ENCODE results near the gene KRTAP17-1. TPM values are rescaled to one million over a fixed set of nuclear protein-coding genes. Genes with fewer than 3 reads are reported as not detected.
"Not testable (repeated sequence)": the region's sequence is repeated elsewhere in the genome, so short reads cannot be mapped to it uniquely, and the experiment has no call there.

KRTAP17-1 gene, protein sequence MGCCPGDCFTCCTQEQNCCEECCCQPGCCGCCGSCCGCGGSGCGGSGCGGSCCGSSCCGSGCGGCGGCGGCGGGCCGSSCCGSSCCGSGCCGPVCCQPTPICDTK
- polyA plus RNA-seq (ENCODE audit: insufficient read length), result not detected

DNA sequence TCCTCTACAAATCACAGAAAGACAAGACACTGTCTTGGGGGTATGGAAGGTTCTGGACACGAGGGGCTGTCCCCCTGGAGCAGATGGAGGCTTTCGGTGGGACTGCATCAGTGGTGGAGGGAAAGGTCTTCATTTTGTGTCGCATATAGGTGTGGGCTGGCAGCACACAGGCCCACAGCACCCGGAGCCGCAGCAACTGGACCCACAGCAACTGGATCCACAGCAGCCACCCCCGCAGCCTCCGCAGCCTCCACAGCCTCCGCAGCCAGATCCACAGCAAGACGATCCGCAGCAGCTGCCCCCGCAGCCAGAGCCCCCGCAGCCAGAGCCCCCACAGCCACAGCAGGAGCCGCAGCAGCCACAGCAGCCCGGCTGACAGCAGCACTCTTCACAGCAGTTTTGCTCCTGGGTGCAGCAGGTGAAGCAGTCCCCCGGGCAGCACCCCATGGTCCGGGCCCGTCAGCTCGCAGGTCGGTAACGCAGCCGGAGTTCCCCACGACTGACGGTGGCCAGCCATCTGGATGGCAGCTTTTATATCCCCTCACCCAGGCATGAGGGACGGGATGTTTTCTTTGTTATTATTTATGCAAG is at the start of gene KRTAP17-1:
Gene KRTAP17-1 (minus strand): TSS at position 507 of the 591 bp plus-strand sequence. CDS start 60 bp downstream, at position 447.
- DNase-seq (ENCODE audit: low read depth), result no peak

- DNase-seq (ENCODE audit: low read depth), result no peak
These were observed 48.4 kb upstream of the KRTAP17-1 start for GRCh38 chr17:41363881-41364280.

DNA sequence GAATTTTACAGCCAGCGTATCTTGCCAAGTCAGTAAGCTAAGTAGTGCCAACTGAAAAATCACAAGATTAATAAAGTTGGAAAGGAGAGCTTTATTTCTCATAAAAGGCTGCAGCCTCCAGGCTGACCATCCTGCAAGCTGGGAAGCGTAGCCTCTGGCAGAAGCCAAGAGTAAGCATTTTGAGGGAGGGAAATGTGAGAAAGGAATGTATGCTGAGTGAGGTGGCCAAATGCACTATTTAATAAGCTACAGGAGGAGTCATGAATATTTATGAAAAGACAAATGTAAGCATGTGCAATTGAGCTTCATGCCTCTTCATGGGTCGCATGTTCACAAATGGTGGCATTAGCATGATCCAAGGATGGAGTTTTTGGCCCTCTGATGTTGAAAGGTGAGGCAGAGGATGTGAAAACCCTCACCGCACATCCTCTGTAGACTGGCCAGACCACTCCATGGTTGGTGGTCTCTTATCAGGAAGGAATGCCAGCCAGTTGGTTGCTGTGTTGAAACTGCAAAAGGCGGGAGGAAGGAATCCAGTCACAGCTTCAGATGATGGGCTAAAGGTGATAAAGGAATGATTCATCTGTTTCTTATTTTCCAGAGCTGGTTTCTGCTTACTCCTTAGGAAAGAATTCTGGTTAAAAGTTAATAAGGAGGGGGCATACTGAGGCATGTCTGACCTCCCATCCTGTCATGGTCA is 44.9 kb upstream of the KRTAP17-1 start:
- DNase-seq (ENCODE audit: low read depth), result no peak

- no peak for DNase-seq (ENCODE audit: low read depth)
These were observed 39.0 kb upstream of the KRTAP17-1 start for GRCh38 chr17:41354536-41354935.

GRCh38 chr17:41352597-41353366 is 37.3 kb upstream of the KRTAP17-1 start:
- DNase-seq (ENCODE audit: low read depth), result no peak

DNA sequence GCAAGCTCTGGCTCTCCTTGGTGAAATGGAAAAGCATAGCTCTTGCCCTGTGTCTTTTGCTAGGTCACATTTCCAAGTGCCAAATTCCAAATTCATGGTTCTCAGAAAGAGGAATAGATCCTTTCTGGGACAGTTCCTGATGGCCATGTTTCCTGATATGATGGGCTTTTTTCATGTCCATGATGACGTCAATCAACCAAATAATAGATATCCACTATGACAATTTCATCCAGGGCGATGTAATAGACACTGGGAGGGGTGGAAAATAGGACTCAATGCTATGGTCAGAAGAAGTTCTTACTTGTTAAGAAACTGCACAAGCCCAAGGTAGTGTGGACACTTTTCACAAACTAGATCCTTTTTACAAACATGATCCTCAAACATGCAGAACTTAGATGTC is 35.7 kb upstream of the KRTAP17-1 start:
- no peak for DNase-seq (ENCODE audit: low read depth)

DNA sequence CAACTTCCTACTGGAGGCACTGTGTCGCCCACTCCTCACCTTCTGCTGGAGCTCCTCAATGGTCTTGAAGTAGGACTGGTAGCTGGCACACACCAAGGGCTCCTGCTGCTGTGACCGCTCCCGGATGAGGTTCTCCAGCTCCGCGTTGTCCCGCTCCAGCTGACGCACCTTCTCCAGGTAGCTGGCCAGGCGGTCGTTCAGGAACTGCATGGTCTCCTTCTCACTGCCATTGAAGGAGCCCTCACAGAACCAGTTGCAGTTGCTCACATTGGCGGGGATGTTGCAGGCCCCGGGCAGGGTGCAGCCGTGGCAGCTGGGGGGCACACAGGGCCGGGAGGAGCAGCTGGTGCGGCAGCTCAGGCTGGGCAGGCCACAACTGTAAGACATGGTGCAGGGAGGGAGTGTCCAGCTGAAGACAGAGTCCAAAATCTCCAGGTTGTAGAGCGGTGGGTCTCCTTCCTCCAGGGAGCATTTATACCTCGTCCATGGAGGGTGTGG is 34.9 kb upstream of the KRTAP17-1 start, which contains the start of gene KRT33A:
Gene KRT33A (minus strand): TSS at position 448 of the 498 bp plus-strand sequence. CDS start 61 bp downstream, at position 387.
- DNase-seq (ENCODE audit: low read depth), result not testable (repeated sequence)

- no peak for DNase-seq (ENCODE audit: low read depth)
These were observed 32.6 kb upstream of the KRTAP17-1 start for GRCh38 chr17:41347869-41348760.

- not testable (repeated sequence) for DNase-seq (ENCODE audit: low read depth)
These were observed 30.9 kb upstream of the KRTAP17-1 start for GRCh38 chr17:41346421-41346820.

DNA sequence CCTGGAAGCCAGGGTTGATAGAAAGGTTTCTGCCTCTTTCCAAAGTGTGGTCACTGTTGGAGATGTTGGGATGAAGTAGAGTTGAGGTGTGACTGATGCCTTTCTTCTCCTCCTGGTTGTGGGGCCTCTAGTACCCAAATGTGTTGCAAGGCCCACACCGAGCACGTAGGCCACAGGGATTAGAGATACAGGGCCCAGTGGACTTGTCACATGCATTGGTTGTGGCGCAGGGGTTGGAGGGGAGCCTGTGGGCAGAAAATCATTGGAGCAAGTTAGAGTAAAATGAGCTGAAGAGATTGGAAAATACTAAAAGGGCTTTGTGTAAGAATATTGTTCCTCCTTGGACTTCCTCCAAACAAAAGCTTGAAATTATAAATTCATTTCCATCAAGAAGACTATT is 30.5 kb upstream of the KRTAP17-1 start:
- DNase-seq (ENCODE audit: low read depth), result no peak

- DNase-seq (ENCODE audit: low read depth), result no peak
These were observed 27.5 kb upstream of the KRTAP17-1 start for GRCh38 chr17:41343029-41343428.

- DNase-seq (ENCODE audit: low read depth), result no peak
These were observed 25.7 kb upstream of the KRTAP17-1 start for GRCh38 chr17:41340934-41341861.

DNA sequence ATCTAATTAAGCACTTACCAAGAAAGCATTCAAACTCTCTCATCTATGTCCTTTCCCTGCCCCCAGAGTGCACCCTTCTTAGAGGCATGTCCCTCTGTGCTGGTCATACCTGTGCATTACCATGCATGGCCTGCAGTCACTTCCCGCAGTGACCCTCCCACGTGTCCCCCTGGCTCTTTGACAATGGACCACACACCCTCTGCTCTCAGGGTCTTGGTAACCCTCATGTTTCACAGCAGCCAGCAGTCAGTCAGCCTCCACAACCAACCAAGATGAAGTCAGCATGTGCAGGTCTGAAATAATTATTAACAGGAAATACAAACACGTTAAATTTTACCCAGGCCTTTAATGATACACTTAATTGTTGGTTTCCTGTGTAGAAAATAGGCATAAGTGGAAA is 25.0 kb upstream of the KRTAP17-1 start:
- DNase-seq (ENCODE audit: low read depth), result no peak

GRCh38 chr17:41339571-41340172 is 24.2 kb upstream of the KRTAP17-1 start:
- no peak for DNase-seq (ENCODE audit: low read depth)

- DNase-seq (ENCODE audit: low read depth), result no peak
These were observed 23.5 kb upstream of the KRTAP17-1 start for GRCh38 chr17:41338961-41339485.

- DNase-seq (ENCODE audit: low read depth), result no peak
These were observed 20.2 kb upstream of the KRTAP17-1 start for GRCh38 chr17:41335747-41336146.

GRCh38 chr17:41334385-41335305 is 19.1 kb upstream of the KRTAP17-1 start:
- no peak for DNase-seq (ENCODE audit: low read depth)

DNA sequence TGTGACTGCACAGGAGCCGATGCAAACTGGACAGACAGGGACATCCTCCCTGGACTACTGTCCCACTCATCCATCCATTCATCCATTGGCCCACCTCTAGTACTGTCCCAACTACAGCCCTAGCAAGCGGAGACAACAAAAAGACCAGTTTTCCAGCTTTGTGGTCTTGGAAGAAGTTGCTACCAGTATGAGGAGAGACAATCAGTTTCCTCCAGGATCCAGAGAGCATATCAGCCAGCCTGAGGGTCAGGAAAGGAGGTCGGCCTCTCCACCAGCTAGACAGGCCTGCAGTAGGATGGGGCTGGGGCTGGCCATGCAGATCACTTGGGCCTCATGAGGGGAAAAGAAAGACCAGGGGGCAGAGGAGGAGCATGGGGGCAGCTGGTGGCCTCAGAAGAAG is 18.3 kb upstream of the KRTAP17-1 start:
- DNase-seq (ENCODE audit: low read depth), result no peak

Measured in forelimb muscle (tissue), 1 donor.